HG02678 (cell line): Measurements from ENCODE around the gene TLN1.

Experiments
- ATAC-seq: cut with Tn5 transposase; IDR thresholded peaks from one replicate; pipeline ENCODE4 v1.9.1; 2021; ENCODE audit warnings: mild to moderate bottlenecking, moderate library complexity; ENCODE audit not compliant: unreplicated experiment

Gene TLN1, protein sequence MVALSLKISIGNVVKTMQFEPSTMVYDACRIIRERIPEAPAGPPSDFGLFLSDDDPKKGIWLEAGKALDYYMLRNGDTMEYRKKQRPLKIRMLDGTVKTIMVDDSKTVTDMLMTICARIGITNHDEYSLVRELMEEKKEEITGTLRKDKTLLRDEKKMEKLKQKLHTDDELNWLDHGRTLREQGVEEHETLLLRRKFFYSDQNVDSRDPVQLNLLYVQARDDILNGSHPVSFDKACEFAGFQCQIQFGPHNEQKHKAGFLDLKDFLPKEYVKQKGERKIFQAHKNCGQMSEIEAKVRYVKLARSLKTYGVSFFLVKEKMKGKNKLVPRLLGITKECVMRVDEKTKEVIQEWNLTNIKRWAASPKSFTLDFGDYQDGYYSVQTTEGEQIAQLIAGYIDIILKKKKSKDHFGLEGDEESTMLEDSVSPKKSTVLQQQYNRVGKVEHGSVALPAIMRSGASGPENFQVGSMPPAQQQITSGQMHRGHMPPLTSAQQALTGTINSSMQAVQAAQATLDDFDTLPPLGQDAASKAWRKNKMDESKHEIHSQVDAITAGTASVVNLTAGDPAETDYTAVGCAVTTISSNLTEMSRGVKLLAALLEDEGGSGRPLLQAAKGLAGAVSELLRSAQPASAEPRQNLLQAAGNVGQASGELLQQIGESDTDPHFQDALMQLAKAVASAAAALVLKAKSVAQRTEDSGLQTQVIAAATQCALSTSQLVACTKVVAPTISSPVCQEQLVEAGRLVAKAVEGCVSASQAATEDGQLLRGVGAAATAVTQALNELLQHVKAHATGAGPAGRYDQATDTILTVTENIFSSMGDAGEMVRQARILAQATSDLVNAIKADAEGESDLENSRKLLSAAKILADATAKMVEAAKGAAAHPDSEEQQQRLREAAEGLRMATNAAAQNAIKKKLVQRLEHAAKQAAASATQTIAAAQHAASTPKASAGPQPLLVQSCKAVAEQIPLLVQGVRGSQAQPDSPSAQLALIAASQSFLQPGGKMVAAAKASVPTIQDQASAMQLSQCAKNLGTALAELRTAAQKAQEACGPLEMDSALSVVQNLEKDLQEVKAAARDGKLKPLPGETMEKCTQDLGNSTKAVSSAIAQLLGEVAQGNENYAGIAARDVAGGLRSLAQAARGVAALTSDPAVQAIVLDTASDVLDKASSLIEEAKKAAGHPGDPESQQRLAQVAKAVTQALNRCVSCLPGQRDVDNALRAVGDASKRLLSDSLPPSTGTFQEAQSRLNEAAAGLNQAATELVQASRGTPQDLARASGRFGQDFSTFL (N-terminal part only)

DNA sequence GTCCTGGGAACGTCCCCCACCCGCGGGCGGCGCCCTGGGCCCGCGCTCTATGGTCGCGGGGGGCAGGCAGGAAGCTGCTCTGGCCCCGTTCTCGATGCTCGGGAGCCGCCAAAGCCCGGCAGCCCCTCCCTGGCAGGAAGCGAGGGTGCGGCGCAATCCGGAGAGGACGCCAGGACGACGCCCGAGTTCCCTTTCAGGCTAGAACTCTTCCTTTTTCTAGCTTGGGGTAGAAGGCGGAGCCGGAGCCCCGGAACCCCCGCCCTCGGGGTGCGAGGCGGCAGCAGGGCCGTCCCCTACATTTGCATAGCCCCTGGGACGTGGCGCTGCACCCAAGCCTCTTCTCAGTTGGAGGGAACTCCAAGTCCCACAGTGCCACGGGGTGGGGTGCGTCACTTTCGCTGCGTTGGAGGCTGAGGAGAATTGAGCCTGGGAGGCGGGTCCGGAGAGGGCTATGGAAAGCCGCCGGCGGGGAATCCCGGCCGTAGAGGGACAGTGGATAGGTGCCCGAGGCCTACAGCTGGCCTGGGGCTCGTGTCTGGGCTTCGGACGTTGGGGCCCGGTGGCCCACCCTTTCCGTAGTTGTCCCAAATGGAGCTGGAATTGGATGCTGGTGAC, at the start of gene TLN1, which contains the start of gene CREB3:
TLN1 (minus strand) TSS at position 11 of the 615 bp plus-strand sequence. CDS start 6,501 bp downstream, outside the sequence.
CREB3 (plus strand) TSS at position 482 of the 615 bp plus-strand sequence; CDS start at position 589, 107 bp downstream.
- peak; percentile 78 for ATAC-seq

DNA sequence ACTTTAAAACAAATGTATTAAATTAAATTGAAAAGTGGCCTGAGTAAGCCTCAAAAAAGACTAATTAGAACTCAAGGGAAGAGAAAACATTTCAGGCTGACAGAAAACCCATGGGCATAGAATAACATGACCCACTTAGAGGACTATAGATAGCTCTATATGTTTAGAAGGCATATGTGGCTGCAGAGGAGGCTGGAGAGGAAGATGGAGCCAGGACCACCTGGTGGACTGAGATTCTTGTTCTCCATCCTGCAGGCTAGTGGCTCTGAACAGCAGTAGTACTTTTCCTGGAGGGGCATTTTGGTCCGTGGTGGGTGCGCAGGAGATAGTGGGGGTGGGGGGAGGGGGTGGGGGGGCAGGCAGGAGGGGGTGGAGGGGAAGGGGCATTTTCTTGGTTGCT, 49.1 kb upstream of the TLN1 start:
- ATAC-seq, result no peak

DNA sequence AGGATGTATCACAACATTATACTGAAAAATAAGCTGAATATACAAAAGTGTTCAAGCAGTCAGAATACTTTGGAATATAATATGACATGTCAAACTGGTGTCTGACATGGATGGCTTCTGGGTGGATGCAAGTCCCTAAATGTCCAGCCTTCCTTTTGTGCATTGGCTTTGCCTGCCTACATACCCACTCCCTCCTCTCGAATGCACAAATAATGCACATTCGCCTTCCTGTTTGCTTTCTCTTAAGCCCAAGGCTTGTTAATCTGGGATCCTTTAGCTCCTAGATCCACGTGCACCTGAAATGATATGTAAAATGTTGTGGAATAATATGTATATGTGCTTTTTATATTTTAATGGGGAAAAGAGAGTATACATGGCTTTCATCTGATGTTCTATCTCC, 46.5 kb upstream of the TLN1 start:
- no peak for ATAC-seq

DNA sequence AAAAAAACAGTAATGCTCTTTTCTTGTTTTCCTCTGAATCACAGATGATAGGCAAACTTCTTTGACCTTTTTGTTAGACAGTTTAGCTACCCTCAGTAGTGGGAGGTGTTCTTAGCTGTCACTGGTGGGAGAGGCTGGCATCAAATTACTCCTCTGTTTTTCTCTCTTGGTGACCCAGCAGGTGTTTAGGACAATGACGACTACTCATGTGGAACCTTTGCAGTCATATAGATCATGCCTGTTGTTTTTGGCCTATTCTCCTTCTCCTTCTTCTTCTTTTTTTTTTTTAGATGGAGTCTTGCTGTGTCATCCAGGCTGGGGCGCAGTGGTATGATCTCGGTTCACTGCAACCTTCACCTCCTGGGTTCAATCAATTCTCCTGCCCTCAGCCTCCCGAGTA, 44.0 kb upstream of the TLN1 start:
- no peak for ATAC-seq

DNA sequence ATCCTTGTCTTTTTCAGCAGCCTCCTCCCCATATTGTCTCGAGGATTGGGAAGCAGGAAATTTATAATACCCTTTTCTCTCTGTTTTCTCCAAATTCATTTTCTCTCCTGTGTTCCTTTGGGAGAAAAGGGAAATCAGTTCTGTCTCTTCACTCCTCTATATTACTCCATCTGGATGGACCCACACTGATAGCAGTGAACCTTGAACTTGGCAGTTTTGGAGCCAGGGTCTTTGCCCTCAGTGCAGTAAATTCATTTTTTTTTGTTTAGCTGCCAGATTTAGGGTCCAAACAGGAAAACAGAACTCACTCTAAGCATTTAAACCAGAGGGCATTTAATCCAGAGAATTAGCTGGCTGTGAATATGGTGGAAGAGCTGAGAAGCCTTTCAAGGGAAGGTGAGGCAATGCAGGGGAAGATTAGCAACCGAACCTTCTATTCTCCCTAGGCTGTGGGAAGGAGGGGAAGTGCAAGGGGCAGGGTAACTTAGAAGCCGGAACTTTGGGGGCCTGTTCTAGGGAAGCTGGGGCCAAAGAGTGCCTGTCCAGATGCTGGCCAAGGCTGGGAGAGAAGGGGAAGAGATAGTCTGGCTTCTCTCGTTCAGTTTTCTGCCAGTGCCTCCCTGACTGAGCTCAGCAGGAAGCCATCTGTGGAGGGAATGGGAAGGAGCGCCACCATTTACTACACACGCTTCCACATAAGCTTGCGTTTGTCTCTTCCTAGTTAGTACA, 43.1 kb upstream of the TLN1 start:
- no peak for ATAC-seq

DNA sequence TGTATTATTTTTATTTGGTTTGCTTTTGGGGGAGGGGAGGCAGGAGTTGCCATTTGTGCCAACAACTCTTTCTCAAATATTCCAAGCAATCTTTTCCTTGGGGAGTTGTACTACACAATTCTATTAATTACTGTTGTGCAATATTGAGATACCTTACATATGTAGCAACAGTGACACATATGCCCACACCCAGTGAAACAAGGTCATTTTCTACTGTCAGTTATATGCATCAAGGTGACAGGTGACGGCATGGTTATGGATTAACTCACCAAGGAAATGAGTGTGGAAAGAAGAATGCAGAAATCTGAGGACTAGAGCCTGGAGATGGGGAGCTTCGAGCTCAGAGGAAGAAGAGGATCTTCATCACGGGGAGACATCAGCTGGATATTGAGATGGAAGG, 39.9 kb upstream of the TLN1 start:
- no peak for ATAC-seq

DNA sequence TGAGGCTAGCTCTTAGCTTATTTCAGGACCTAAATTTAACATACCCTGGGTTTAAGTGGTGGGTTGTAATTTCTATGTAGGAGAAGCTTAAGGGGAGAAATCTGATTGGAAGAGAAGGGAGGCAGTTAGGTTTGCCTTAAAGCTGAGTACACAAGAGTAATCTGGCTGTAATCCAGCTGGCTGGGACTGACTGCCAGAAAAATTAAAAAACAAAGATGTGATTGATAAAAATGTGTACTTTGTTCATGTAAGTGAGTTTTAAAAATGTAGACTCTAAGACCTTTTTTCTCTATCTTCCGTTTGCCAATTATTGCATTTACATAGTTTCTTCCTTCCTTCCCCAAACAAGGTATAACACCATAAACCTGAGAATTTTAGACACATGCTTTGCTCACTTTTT, 39.5 kb upstream of the TLN1 start:
- ATAC-seq, result no peak

DNA sequence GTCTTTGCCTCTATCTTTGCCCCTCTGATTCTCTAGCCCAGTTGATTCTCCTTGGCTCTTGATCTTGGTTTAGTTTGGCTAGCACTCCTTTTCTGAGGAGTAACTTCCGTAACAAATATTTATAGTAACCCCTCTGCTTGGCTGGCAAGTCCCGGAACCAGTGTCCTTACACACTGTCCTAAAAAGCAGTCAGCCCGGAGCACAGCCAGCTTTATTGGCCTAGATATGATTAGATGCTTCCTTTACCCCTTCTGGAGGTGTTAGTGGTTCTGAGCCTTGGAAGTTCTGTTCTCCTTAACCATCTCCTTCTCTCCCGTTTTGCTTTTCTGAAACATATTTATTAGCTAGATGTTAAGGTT, 39.1 kb upstream of the TLN1 start:
- no peak for ATAC-seq

DNA sequence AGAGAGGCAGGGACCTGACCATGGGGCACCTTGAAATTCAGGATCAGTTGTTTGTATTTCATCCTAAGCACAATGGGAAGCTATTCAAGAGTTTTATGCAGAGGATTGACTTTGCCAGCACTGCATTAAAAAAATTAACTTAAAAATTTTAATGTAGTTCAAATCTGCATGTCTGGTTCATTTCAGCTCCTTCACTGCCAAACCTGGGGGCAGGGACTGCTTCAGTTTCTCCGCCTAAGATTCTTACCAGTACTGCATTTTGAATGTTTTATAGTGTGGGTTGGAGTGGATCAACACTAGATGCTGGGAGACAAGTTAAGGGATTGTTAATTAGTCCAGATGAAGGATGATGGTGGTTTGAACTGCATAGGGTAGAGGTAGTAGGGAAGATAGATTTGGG, 37.8 kb upstream of the TLN1 start:
- ATAC-seq, result no peak

DNA sequence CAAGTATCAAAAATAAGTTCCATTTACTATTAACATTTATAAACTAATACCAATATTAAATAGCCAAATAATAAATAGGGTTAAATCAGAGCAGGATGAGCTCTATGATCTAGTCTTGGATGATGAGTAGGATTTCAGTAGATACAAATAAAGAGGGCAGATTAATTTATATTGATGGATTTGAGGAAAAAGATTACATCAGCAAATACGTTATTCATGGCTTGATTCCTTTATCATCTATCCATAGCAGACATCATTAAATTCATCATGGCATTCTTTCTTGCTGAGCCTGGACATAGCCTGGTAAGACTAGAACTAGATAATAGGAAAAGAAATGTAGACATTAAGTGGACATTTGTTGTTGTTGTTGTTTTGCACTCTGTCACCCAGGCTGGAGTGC, 35.5 kb upstream of the TLN1 start:
- no peak for ATAC-seq

DNA sequence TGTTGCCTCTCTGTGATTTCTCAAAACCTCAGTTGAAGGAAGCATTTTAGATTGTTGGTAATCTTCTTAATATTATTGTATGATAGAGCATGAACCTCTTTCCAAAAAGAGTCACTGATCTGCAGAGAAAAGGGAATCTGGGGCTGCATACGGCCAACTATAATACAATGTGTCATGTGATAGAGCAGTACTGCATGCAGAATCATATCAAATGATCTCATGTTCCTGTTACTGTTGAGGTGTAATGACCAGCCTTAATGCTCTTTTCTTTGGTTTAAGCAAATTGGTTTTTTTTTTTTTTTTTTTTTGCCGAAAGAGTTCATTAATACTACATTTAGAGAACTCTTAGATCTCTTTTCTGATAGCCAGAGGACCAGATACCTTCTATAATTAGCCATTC, 35.0 kb upstream of the TLN1 start:
- ATAC-seq, result no peak

DNA sequence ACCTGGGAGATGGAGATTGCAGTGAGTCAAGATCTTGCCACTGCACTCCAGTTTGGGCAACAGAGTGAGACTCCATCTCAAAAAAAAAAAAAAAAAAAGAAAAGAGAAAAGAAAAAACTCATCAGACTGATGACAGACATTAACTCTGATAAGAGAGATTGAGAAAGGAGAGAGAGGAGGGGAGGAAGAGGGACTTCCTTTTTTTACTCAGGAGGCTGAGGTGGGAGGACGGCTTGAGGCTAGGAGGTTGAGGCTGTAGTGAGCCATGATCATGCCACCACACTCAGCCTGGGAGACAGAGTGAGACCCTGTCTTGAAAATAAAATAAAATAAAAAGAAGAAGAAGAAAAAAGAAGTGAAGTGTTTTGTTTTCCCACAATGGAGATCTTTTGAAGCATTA, 31.8 kb upstream of the TLN1 start:
- no peak for ATAC-seq

DNA sequence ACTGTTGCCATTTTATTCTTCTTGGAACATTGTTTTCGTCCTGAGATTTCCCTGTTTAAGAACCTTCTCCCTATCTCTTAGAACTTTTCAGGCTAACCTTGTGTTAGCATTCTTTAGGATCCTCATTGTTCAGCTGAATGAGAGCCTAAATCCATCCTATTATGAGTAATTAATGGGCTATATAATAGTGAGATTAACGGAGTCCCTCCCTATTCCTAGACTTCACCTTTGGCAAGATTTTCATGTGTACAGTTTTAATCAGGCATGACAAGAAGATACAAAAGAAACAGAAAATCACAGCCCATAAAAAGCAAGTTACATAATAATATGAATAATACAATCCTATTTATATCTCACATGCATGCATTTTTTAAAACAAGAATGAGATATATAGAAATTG, 31.2 kb upstream of the TLN1 start:
- ATAC-seq, result no peak

DNA sequence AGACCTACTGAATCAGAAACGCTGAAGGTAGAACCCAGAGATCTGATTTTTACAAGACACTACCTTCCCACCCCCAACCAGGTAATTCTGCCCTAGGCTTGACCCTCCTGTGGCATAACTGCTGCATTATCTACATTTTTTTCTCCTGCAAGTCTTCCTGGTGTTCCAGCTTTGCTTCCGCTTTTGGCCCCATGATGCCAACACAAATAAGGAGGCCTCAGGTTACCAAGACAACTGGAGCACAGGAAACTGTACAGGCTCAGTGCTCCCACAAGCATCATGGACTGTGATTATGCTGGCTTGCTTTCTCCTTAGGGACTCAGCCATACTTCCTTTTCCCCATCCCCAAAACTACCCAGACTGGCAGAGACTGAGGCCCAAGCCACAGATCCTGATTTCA, 28.7 kb upstream of the TLN1 start:
- no peak for ATAC-seq

DNA sequence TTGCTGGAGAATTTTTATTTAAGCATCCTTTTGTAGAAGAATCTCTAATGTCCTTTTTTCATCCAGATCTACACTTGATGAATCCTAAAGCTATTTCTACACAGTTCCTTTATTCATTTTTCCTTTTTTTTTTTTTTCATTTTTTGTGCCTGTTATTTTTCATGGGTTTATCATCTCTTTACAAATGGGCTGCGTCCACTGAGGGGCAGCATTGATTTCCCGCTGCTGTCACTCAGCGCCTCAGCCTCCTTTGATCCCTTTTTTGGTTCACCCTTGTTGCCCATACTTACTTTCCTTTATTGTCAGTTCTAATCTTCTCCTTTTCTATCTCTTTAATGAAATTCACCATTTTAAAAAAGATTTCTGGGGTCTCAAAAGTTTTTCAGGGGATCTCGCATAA, 27.8 kb upstream of the TLN1 start:
- ATAC-seq, result no peak

DNA sequence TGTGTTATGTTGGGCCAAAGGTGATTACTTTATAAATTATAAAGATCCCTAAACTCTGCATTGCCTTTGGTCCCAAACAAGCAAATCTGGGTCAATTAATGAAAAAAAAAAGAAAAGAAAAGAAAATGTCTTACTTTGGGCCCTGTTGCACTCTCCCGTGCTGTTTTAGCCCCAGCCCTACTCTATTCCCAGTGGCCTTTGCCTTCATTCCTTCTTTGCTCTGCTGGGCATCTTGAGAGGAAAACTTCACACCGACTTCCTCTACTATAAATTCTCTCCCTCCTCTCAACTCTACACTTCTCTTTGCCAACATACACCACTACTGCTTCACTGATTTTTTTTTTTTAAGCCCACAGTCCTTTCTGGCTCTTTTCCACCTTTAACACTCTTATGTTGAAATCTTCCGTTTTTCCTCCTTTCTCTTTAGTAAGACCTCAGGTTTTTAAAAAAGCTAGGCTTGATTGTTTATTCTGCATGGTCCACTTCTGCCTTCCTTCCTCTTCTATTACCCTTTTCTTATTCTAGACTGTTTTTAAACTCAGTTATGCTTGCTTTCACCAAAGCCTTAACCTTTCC, 26.6 kb upstream of the TLN1 start:
- ATAC-seq, result no peak

DNA sequence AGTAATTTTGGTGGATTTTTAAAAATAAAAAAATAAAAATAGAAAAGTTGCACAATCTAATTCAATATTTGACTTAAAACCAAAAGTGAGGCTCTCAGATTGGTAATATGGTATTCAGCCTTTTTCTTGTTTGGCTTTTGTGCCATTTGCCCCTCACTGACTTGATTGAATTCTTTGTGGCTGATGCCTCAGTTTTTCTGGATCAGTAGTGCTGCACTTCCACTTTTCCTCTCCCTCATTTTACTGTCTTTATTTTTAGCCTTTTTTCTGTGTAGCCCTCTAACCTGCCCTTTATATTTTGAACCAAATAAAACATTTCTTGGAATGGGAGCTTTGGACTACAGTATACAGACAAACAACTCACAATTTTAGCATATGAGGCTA, 25.9 kb upstream of the TLN1 start:
- no peak for ATAC-seq

DNA sequence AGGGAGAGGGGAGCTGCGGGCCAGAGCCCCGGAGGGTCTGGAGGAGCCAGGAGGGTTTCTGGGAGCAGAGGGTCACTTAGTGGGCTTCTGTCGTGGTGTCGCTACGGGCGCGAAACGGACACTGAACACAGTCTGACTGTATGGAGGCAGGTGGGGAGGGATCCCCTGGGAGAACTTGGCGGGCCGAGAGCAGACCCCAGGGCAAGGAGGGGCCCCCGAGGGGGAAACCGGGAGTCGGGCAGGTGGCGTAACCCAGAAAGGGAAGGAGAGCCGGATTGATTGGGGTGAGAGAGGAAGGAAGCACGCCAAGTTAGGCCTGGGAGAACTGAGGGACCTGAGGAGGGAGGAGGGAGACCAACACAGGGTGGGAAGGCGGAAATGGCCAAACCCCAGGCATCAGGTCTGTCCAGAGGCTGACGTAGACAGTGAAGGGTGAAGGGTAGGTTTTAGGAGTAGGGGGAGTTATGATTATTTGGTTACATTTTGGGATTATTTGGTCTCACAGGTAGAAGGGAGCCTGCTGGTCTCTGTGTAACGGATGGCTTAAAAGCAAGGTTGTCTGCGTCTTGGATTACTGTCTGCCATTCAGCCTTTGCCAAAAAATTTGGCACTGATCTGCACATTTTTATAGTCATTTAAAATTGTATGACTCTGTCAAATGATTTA, 25.4 kb upstream of the TLN1 start:
- peak; percentile 50 for ATAC-seq
